Fibroblast of pulmonary artery (primary cell): Measurements from ENCODE around the gene REPS2.
A peak's percentile ranks its signal among the peaks of the same experiment; 100 is the strongest.

Experiments used
- DNase-seq: peaks from one replicate; pipeline ENCODE4 v3.0.0-alpha.2; 2010; ENCODE audit warnings: low read depth
- H3K4me3 ChIP-seq: replicated peaks from 2 replicates; pipeline ENCODE4 v1.5.1; 2011; ENCODE audit warnings: low read depth, mild to moderate bottlenecking, control low read depth, low read length, moderate library complexity
- CTCF ChIP-seq: IDR thresholded peaks from 2 replicates; pipeline ENCODE4 v1.5.1; 2011; ENCODE audit warnings: mild to moderate bottlenecking, control low read depth, low read length, inconsistent platforms; ENCODE audit errors: missing control alignments

REPS2 gene

GRCh38 chrX:16917120-16917519 lies 29.3 kb upstream of the REPS2 start:
- DNase-seq, result no peak
- TF ChIP-seq CTCF, result no peak
- no peak overlapping the region for H3K4me3 ChIP-seq

GRCh38 chrX:16918979-16919378 lies 27.5 kb upstream of the REPS2 start:
- H3K4me3 ChIP-seq, result no peak overlapping the region
- no peak for DNase-seq
- TF ChIP-seq CTCF, result no peak

GRCh38 chrX:16920075-16920474 lies 26.4 kb upstream of the REPS2 start:
- DNase-seq, result peak; percentile 76
- TF ChIP-seq CTCF, result no peak
- no peak overlapping the region for H3K4me3 ChIP-seq

GRCh38 chrX:16923157-16923556 lies 23.3 kb upstream of the REPS2 start:
- no peak overlapping the region for H3K4me3 ChIP-seq
- no peak for DNase-seq
- no peak for TF ChIP-seq CTCF

GRCh38 chrX:16924631-16925480 lies 21.6 kb upstream of the REPS2 start:
- no peak overlapping the region for H3K4me3 ChIP-seq
- no peak for DNase-seq
- no peak for TF ChIP-seq CTCF

GRCh38 chrX:16930392-16930791 lies 16.1 kb upstream of the REPS2 start:
- H3K4me3 ChIP-seq, result no peak overlapping the region
- TF ChIP-seq CTCF, result no peak
- peak; percentile 69 for DNase-seq

- no peak for DNase-seq
- TF ChIP-seq CTCF, result no peak
Observed at GRCh38 chrX:16931371-16931770, 15.1 kb upstream of the REPS2 start.

More at GRCh38 chrX:16931371-16931770, 15.1 kb upstream of the REPS2 start:
- no peak overlapping the region for H3K4me3 ChIP-seq
